HG03045 (cell line): Measurements from ENCODE around the gene PTPRE.
A peak's percentile ranks its signal among the peaks of the same experiment; 100 is the strongest.

Experiments
- ATAC-seq: cut with Tn5 transposase; IDR thresholded peaks from one replicate; pipeline ENCODE4 v1.9.1; 2021; ENCODE audit warnings: mild to moderate bottlenecking, moderate library complexity; ENCODE audit not compliant: unreplicated experiment

The PTPRE gene

DNA sequence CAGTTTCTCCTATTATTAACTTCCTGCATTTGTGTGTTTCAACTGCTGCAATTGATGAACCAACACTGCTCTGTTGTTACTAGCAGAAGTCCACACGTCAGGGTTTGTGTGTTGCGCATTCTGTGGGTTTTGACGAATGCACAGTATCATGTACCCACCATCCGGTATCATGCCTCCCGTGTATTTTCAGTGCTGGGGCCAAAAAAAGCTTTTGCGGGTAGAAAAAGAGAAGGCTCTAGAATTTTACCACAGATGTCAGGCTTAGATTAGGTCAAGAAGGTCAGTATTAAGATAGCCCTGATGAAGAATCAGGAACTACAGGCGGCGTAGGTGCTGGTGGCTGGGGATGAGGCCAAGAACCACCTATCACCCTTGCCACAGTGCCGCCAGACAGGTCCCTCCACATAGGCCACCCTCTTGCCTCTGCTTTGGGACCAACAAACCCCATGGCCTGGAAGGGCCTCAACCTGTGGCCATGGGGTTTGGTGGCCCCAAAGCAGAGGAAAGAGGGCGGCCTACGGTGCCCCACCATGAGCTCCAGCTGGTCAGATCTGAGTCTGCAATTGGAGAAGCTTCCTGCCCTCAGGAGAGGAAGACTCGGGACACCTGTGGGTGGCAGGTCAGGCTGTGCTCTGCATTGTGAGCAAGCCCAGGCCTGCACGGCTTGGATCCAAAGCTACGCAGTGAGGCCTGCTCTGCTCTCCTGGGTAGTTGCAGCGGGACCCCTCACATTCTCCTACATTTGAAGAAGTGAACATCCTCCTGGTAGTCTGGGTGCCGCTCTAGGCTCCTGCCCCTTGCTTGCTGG is 147.5 kb downstream of the PTPRE start:
- no peak for ATAC-seq

GRCh38 chr10:128055061-128055868 is 148.4 kb downstream of the PTPRE start:
- ATAC-seq = no peak

DNA sequence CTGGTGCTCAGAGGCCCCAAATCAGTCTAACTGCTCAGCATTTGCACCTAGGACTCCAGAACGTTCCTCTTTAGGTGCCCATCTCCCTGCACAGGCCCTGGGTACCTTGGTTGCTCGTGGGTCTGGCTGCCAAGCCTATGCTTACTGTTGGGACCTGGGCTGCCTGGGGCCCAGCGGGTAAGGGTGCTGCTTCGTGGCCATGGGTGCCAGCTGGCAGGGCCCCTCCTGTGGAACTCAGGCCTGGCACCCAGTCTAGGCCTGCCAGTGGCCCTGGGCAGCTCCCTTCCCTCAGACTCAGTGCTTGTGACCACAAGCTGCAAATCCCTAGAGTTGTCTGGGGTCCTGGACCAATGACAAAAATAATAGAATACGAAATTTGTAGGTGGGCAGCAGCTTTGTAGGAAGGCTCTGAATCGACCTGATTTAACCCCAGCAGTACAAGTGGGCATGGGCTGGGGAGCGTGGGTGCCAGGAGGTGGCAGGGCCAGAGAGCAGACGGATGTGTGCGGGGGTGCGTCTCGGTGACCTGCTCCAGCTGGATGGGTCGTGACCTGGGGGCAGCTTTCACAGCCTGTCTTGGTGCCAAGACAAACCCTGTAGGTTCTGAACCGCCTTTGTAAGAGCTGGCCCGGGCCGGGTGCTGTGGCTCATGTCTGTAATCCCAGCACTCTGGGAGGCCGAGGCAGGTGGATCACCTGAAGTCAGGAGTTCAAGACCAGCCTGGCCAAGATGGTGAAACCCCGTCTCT is 149.6 kb downstream of the PTPRE start:
- ATAC-seq = no peak

- ATAC-seq = no peak
Measured at GRCh38 chr10:128058106-128058749, 151.3 kb downstream of the PTPRE start.

GRCh38 chr10:128058750-128059134 is 151.8 kb downstream of the PTPRE start:
- ATAC-seq = no peak

- ATAC-seq = no peak
Measured at GRCh38 chr10:128059266-128059981, 152.5 kb downstream of the PTPRE start.

DNA sequence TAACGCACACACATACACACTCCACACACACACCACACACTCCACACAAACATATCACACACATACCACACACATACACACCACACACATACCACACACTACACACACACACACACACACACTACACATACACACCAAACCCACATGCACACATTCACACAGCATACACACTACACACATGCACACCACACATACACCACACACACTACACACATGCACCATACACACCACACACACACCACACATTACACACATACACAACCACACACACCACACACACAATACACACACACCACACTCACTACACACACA is 153.0 kb downstream of the PTPRE start:
- ATAC-seq = no peak

DNA sequence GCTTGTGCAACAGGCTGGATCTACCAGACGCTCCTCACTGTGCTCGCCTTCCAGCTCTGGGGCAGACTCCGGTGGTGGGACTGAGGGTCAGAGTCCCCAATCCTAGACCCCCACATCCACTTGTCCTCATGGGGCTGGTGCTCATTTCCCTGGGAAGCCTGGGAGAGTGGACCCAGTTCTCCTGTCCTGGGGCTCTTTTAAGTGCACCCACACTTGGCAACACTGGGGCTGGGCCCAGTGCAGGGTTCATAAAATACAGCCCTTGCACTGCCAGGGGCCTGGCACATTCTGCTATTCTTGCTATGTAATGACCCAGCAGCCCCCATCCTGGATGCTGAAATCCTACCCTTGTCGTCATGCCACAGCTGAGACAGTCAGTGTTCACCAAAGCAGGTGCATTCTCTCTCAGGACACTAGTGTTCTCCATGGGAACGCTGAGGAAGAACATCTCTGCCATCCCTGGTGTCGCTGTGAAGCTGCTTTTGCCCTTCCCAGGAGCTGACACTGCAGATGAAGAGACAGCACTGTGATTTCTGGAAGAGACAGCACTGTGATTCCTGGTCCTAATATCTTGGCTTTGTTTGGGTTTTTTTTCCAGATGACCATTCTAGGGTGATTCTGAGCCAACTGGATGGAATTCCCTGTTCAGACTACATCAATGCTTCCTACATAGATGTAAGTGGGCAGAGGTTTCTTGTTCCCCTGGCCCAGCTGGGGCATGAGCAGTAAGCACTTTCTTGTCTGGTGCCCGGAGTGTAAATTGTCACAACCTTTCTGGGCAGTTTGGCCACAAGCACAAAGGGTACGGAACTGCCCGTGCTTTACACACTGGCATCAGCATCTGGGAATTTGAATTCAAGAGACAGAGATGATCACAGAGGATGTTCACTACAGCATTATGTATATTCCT is 153.7 kb downstream of the PTPRE start:
- ATAC-seq = no peak

- no peak for ATAC-seq
Measured at GRCh38 chr10:128061306-128062300, 154.7 kb downstream of the PTPRE start.

GRCh38 chr10:128062331-128062880 is 155.5 kb downstream of the PTPRE start:
- peak; percentile 0 for ATAC-seq

- ATAC-seq = peak; percentile 40
Measured at GRCh38 chr10:128062881-128063563, 156.1 kb downstream of the PTPRE start.

DNA sequence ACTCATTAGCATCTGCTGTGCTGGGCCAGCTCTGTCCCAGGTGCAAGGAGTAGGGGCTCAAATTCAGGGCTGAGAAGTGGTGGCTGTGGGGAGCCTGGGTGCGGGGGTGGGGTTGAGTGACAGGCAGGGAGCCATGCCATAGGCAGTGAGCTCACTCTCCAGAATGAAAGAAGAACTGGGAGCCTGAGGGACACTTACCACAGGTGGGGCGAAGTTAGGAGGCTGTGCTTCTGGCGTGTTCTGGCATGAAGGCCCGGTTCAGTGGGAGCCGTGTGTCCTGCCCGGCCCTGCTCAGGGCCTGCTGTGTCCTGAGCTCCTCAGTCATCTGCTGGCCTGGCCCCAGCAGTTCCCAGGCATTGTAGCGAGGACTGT is 156.8 kb downstream of the PTPRE start:
- ATAC-seq = peak; percentile 42

DNA sequence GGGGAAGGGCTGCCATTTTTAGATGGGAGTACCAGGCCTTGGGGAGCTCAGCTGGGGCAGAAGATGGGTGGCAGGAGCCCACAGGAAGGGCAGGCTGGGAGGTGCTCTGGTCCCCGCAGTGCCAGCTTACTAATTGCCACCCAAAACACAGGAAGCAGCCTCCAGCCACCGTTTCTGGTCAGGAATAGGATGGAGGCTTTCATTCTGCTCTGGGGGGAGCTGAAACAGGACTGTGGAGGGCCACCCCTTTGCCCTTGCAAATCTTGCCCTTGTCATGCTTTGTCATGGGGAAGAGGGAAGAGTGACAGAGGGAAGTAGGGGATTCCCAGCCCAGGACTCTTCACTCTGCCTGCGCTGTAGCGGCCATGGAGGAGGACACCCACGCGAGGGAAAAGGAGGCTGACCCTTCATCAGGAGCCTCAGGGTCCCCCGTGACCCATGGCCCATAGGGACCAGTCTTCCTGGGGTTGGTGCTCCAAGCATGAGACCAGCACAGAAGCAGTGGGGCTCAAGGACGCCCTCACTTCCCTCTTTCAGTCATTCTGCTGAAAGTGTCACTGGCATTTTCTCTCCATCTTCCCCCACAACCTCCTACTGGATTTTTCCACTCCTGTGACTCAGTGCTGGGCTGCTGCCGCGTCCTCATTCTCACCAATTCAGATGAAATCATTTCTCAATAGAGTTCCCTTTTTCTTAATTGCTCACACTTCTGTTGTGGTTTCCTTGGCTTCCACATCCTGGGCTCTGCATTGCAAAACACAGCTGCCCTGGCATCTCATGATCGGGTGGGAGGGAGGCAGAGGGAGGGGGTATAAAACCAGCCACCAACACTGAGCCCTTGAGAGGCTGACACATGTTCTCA is 157.4 kb downstream of the PTPRE start:
- ATAC-seq = peak; percentile 36

- peak; percentile 30 for ATAC-seq
Measured at GRCh38 chr10:128064970-128065580, 158.2 kb downstream of the PTPRE start.

- ATAC-seq = no peak
Measured at GRCh38 chr10:128065881-128066534, 159.1 kb downstream of the PTPRE start.
